Measurements from ENCODE around the gene ONECUT1.

ONECUT1 gene

DNA sequence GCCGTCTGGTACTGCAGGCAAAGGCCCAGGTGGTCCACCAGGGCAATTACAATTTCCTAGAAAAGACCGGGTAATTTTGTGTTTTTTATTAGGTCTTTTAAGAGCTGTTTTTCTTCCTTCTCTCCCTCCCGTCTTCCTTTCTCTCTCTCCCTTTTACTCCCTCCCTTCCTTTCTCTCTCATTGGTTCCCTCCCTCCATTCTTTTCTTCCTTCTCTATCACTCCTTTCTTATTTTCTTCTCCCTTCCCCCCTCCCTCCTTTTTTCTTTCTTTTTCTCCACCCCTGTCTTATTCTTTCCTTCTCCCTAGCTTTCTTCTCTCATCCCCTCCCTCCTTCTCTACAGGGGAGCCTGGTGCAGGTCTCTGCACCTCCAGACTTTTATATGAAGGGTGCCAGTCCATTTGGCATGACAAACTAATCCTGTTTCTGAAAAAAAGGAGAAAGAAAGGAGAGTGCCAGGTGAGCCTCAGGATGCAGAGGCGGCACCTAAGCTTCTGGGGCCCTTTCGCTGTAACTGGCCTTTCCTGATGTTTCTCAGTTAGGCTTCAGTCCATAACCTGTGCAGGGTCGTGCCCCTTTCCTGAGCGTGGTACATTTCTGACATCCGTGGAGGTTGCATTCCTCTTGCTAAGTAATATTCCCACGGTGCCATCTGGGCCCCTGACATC, 9.1 kb upstream of the ONECUT1 start:
- Histone ChIP-seq H3K27ac (no peak overlapping the region), H3K9me3 (no peaks in the 10 kb centered on the region), H3K27me3 (peaks cover 100% of the 10 kb centered on the region), H3K4me3 (ENCODE audit: low read depth in 1 of 2, low read length in 1 of 2) (no peak overlapping the region), H3K36me3 (no peaks in the 10 kb centered on the region), H3K4me1 (ENCODE audit: control insufficient read depth in 1 of 2, insufficient read depth in 1 of 2, low read depth in 1 of 2, low read length in 1 of 2) (peaks cover 0 to 7% of the 10 kb centered on the region in 2 experiments)
- TF ChIP-seq, protein P1, sequence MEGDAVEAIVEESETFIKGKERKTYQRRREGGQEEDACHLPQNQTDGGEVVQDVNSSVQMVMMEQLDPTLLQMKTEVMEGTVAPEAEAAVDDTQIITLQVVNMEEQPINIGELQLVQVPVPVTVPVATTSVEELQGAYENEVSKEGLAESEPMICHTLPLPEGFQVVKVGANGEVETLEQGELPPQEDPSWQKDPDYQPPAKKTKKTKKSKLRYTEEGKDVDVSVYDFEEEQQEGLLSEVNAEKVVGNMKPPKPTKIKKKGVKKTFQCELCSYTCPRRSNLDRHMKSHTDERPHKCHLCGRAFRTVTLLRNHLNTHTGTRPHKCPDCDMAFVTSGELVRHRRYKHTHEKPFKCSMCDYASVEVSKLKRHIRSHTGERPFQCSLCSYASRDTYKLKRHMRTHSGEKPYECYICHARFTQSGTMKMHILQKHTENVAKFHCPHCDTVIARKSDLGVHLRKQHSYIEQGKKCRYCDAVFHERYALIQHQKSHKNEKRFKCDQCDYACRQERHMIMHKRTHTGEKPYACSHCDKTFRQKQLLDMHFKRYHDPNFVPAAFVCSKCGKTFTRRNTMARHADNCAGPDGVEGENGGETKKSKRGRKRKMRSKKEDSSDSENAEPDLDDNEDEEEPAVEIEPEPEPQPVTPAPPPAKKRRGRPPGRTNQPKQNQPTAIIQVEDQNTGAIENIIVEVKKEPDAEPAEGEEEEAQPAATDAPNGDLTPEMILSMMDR (IDR thresholded peaks at IDR 0.05): no peak

DNA sequence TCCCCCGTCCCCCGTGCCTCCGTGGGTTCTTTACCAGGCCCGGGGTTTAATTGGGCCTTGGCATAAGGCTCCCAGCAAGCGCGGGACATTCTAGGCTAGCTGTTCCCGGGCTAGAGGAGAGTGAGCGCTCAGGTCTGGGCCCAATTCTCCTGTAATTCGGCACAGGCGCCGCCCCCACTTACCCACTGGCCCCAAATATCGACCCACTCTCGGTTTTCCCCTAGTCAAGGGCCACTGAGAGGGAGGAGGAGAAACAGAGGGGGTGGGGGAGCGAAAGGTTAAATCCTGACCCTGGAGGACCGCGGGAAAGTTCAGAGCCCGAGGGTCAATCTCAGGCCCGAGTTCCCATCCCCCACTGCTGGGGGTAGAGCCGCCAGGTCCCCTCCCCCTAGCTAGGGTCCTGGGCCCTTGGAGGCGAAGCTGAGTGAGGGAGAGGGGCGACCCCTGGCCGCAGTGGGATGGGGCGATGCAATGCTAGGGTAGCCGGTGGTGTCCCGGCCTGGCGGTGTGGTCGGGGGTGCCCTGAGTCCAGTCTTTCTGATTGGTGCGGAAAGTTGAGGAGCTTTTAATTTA, 8.5 kb upstream of the ONECUT1 start:
- Histone ChIP-seq H3K27me3 (peaks cover 100% of the 10 kb centered on the region), H3K27ac (no peak overlapping the region), H3K4me3 (ENCODE audit: low read depth in 1 of 2, low read length in 1 of 2) (no peak overlapping the region), H3K9me3 (no peaks in the 10 kb centered on the region), H3K36me3 (no peaks in the 10 kb centered on the region), H3K4me1 (ENCODE audit: control insufficient read depth in 1 of 2, insufficient read depth in 1 of 2, low read depth in 1 of 2, low read length in 1 of 2) (peaks cover 0 to 2% of the 10 kb centered on the region in 2 experiments)
- TF ChIP-seq, protein P1 (IDR thresholded peaks at IDR 0.05): no peak

DNA sequence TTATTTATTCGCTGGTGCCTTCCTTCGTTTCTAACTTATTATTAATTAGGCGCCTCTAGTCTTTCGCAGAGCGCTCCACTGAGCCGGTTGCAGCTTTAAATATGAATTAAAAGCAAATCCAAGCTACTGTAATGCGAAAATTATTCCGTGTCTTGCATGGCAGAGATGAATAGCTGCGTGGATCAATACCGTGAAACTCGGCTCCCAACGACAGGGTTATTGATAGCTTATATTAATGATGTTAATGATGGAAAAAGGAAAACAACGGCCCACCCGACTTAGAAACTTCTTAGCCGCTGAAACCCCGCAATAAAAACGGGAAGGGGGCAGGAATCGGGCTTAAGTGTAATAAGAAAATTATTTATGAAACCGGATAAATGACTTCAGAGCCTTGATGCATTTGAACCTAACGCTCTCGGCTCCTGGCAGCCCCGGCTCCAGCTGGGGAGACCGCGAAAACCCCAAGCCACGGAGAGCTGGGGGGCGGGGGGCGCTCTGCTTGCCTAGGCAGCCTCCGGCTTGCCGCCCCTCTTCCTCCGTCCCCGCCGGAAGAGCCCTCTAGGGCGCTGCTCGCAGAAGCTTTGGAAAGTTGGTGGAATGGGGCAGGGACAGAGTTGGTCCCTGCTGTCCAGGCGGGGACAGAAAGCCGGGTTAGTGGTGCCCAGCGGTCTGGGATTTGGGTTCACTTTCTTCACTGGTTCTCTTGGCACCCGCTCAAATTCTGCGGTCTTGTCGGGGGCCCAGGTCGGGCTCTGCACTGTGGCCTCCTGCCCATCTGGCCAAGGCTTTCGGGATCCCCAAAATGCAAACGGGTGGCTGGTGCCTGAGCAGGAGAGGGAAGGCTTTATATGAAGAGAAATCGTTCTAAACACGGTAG, 7.7 kb upstream of the ONECUT1 start:
- Histone ChIP-seq H3K27me3 (peaks cover 100% of the 10 kb centered on the region), H3K36me3 (no peaks in the 10 kb centered on the region), H3K4me3 (ENCODE audit: low read depth in 1 of 2, low read length in 1 of 2) (no peak overlapping the region), H3K4me1 (ENCODE audit: control insufficient read depth in 1 of 2, insufficient read depth in 1 of 2, low read depth in 1 of 2, low read length in 1 of 2) (no peaks in the 10 kb centered on the region), H3K27ac (no peak overlapping the region), H3K9me3 (no peaks in the 10 kb centered on the region)
- TF ChIP-seq, protein P1 (IDR thresholded peaks at IDR 0.05): no peak

DNA sequence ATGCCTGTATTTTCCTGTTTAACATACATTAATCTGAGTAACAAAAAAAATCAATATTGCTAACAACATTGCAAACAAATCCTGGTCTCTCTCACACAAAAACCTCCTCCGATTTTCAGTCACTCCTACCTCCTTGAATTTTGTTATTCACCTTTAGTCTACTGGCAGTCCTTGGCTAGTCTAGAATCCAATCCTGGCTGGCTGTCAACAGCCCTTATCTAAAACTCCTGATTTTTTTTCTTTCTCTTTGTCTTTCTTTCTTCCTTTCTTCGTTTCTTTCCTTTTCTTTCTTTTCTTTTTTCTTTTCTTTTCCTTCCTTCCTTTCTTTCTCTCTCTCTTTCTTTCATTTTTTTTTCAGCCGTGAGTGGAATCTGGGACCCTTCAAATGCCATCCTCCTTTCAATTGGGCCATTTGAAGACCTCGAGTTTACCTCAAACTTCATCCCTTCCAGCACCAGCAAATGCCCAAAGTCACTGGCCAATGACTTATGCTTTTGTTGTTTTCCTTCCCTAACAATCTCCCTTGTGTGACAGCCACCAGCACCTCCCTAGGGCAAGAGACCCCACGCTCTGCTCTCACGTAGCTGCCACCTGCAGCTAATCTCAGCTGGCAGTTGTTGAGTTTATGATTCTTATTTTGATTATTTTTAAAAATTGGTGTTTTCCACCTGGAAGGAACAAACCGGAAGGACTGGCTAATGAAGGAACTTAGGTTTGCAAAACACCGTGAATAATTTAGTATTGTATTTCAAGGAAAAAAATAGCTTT, 6.8 kb upstream of the ONECUT1 start:
- H3K27ac ChIP-seq: no peak overlapping the region
- H3K4me3 ChIP-seq (ENCODE audit: low read depth in 1 of 2, low read length in 1 of 2): no peak overlapping the region
- no peaks in the 10 kb centered on the region for H3K36me3 ChIP-seq
- H3K4me1 ChIP-seq (ENCODE audit: control insufficient read depth in 1 of 2, insufficient read depth in 1 of 2, low read depth in 1 of 2, low read length in 1 of 2): no peaks in the 10 kb centered on the region
- H3K27me3 ChIP-seq: peaks cover 100% of the 10 kb centered on the region
- no peaks in the 10 kb centered on the region for H3K9me3 ChIP-seq
- TF ChIP-seq, protein P1 (IDR thresholded peaks at IDR 0.05): no peak

DNA sequence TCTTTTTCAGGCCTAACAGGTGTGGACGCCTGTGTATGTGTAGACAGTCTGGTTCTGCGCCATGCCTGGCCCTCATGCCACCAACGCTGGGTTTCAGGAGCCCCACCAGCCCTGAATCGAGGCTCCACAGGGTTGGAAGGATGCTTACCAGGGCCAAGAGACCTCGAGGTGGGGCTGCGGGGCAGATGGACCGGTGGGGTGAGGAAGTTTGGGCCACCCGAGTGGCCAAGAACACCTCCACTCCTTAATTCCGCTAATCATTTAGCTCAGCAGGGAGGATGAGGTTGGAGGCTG, 6.0 kb upstream of the ONECUT1 start:
- Histone ChIP-seq H3K4me3 (ENCODE audit: low read depth in 1 of 2, low read length in 1 of 2) (no peak overlapping the region), H3K36me3 (no peaks in the 10 kb centered on the region), H3K27me3 (peaks cover 100% of the 10 kb centered on the region), H3K9me3 (no peaks in the 10 kb centered on the region), H3K27ac (no peak overlapping the region), H3K4me1 (ENCODE audit: control insufficient read depth in 1 of 2, insufficient read depth in 1 of 2, low read depth in 1 of 2, low read length in 1 of 2) (peaks cover 0 to 1% of the 10 kb centered on the region in 2 experiments)
- TF ChIP-seq, protein P1 (IDR thresholded peaks at IDR 0.05): no peak
